BLaER1 treated with 17β-estradiol and CSF1 and Interleukin-3, amounts not matched to agents 10 nM and 100 nM (cell line): ENCODE data around the gene KIF16B.

Experiments
- H3K27ac ChIP-seq, 11 experiments: shearing (Covaris generic); formaldehyde crosslinking; 2 replicates each; pipeline ENCODE4 v1.8.1; 2022
- H3K27me3 ChIP-seq, 11 experiments: shearing (Covaris generic); formaldehyde crosslinking; 2 replicates each; pipeline ENCODE4 v1.8.1; 2022
- H3K36me3 ChIP-seq, 11 experiments: shearing (Covaris generic); formaldehyde crosslinking; 2 replicates each; pipeline ENCODE4 v1.8.1; 2022
- H3K4me1 ChIP-seq, 10 experiments: shearing (Covaris generic); formaldehyde crosslinking; 2 replicates each; pipeline ENCODE4 v1.8.1; 2022
- H3K4me2 ChIP-seq, 11 experiments: shearing (Covaris generic); formaldehyde crosslinking; 2 replicates each; pipeline ENCODE4 v1.8.1; 2022
- H3K4me3 ChIP-seq, 10 experiments: shearing (Covaris generic); formaldehyde crosslinking; 2 replicates each; pipeline ENCODE4 v1.8.1; 2022
- H3K9ac ChIP-seq, 11 experiments: shearing (Covaris generic); formaldehyde crosslinking; 2 replicates each; pipeline ENCODE4 v1.8.1; 2022
- H3K9me3 ChIP-seq, 11 experiments: shearing (Covaris generic); formaldehyde crosslinking; replicated peaks in 1 of 11; 2 replicates each; pipeline ENCODE4 v1.8.1; 2022
- H4K20me1 ChIP-seq, 11 experiments: shearing (Covaris generic); formaldehyde crosslinking; 2 replicates each; pipeline ENCODE4 v1.8.1; 2022
- Cebpa-rat ChIP-seq, 11 experiments: shearing (Covaris generic); IDR thresholded peaks; 2 replicates each; pipeline ENCODE4 v1.8.1; 2022

The KIF16B gene

GRCh38 chr20:16366529-16366928, 206.7 kb downstream of the KIF16B start:
- no peak overlapping the region for H3K4me2 ChIP-seq
- peaks cover 40 to 93% (median 71%) of the 10 kb centered on the region in 11 experiments for H3K36me3 ChIP-seq
- no peak overlapping the region for H3K9ac ChIP-seq
- no peaks in the 10 kb centered on the region for H4K20me1 ChIP-seq
- no peaks in the 10 kb centered on the region for H3K27me3 ChIP-seq
- H3K9me3 ChIP-seq, result no peaks in the 10 kb centered on the region
- no peak overlapping the region for H3K27ac ChIP-seq
- no peak for TF ChIP-seq Cebpa-rat (IDR thresholded peaks at IDR 0.05)
- peaks cover 0 to under 1% (median 0%) of the 10 kb centered on the region in 10 experiments; a peak in 2 of 20 replicates for H3K4me1 ChIP-seq
- no peak overlapping the region for H3K4me3 ChIP-seq

GRCh38 chr20:16364320-16364687, 208.9 kb downstream of the KIF16B start:
- peaks cover 29 to 81% (median 52%) of the 10 kb centered on the region in 11 experiments for H3K36me3 ChIP-seq
- peaks cover 0 to 21% (median 10%) of the 10 kb centered on the region in 10 experiments; a peak in 11 of 20 replicates for H3K4me1 ChIP-seq
- peaks cover 0 to 5% (median under 1%) of the 10 kb centered on the region in 11 experiments; a peak in 8 of 22 replicates for H3K9me3 ChIP-seq
- no peak overlapping the region for H3K27ac ChIP-seq
- H4K20me1 ChIP-seq, result no peaks in the 10 kb centered on the region
- no peaks in the 10 kb centered on the region for H3K27me3 ChIP-seq
- H3K9ac ChIP-seq, result no peak overlapping the region
- no peak overlapping the region for H3K4me2 ChIP-seq
- no peak for TF ChIP-seq Cebpa-rat (IDR thresholded peaks at IDR 0.05)
- H3K4me3 ChIP-seq, result no peak overlapping the region

DNA sequence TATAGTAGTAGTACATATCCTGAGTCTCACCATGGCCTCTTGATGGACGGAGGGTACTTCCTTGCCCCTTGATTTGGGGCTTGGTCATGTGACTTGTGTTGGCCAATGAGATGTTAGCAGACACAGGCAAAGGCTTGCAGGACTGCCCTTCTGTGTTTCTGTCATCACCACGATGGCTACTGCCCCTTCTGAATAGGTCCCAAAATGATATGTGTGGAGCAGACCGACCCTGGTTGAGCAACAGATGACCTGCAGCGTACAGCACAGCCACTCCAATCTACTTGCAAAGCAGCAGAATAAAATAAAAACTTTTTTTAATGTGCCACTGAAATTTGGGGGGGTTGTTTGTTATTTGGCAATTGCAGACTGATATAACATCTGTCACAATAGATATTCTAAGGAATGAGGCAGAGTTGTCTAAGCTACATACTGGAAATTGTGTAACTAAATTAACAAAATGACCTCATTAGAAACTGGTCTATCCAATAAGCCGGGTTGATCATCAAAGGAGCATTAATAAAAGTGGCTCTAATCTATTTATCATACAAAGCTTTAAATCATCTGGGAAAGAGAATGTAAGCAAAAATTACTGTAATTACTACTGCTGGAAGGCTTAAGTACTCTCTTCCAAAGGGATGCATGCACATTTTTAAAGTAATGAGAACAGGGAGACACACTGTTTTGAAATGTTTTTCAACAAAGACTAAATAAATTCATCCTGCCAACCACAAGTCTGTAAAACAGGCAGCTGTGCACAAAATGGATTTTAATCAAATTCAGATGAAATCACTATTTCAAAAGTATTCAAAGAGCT, 209.5 kb downstream of the KIF16B start:
- peaks cover 0 to 11% (median 5%) of the 10 kb centered on the region in 11 experiments; a peak in 8 of 22 replicates for H3K9me3 ChIP-seq
- peaks cover 0 to 21% (median 10%) of the 10 kb centered on the region in 10 experiments; a peak in 11 of 20 replicates for H3K4me1 ChIP-seq
- peaks cover 23 to 81% (median 46%) of the 10 kb centered on the region in 11 experiments for H3K36me3 ChIP-seq
- no peak overlapping the region for H3K4me3 ChIP-seq
- no peak overlapping the region for H3K4me2 ChIP-seq
- no peaks in the 10 kb centered on the region for H4K20me1 ChIP-seq
- TF ChIP-seq Cebpa-rat (IDR thresholded peaks at IDR 0.05), result no peak
- no peaks in the 10 kb centered on the region for H3K27me3 ChIP-seq
- H3K27ac ChIP-seq, result no peak overlapping the region
- no peak overlapping the region for H3K9ac ChIP-seq

GRCh38 chr20:16362642-16363041, 210.6 kb downstream of the KIF16B start:
- no peak for TF ChIP-seq Cebpa-rat (IDR thresholded peaks at IDR 0.05)
- no peak overlapping the region for H3K27ac ChIP-seq
- H3K27me3 ChIP-seq, result no peaks in the 10 kb centered on the region
- no peak overlapping the region for H3K4me3 ChIP-seq
- peaks cover 0 to 20% (median 5%) of the 10 kb centered on the region in 11 experiments; a peak in 10 of 22 replicates for H3K9me3 ChIP-seq
- H3K4me1 ChIP-seq, result peaks cover 0 to 26% (median 12%) of the 10 kb centered on the region in 10 experiments; a peak in 11 of 20 replicates
- H3K9ac ChIP-seq, result no peak overlapping the region
- no peaks in the 10 kb centered on the region for H4K20me1 ChIP-seq
- H3K36me3 ChIP-seq, result peaks cover 13 to 81% (median 37%) of the 10 kb centered on the region in 11 experiments; a peak in 21 of 22 replicates
- H3K4me2 ChIP-seq, result no peak overlapping the region

GRCh38 chr20:16360668-16361067, 212.6 kb downstream of the KIF16B start:
- Histone ChIP-seq H3K4me3 (no peak overlapping the region), H3K9ac (no peak overlapping the region), H3K27me3 (no peaks in the 10 kb centered on the region), H4K20me1 (no peaks in the 10 kb centered on the region), H3K27ac (no peak overlapping the region), H3K4me1 (peaks cover 0 to 31% (median 13%) of the 10 kb centered on the region in 10 experiments; a peak in 11 of 20 replicates), H3K4me2 (peak overlapping the region in 6 of 11 experiments; percentile 40 to 74 (median 52); a peak in 12 of 22 replicates), H3K9me3 (peaks cover 0 to 21% (median 5%) of the 10 kb centered on the region in 11 experiments; a peak in 11 of 22 replicates), H3K36me3 (peaks cover 4 to 68% (median 21%) of the 10 kb centered on the region in 11 experiments; a peak in 18 of 22 replicates)
- no peak for TF ChIP-seq Cebpa-rat (IDR thresholded peaks at IDR 0.05)

DNA sequence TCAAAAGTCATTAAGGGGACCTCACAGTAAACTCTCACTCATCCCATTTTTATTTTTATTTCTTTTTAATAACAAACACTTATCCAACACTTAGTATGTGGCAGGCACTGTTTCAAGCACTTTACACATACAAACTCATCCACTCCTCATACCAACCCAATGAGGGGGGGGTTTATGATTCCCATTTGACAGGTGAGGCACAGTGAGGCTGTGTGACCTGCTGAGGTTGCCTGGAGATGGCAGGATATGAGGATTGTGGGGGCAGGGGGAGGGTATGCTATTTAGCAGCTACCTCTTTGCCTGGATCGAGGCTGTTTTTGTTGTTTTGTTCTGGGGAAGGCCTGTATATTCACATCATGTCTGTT, 219.8 kb downstream of the KIF16B start:
- H3K27ac ChIP-seq, result no peak overlapping the region
- TF ChIP-seq Cebpa-rat (IDR thresholded peaks at IDR 0.05), result no peak

DNA sequence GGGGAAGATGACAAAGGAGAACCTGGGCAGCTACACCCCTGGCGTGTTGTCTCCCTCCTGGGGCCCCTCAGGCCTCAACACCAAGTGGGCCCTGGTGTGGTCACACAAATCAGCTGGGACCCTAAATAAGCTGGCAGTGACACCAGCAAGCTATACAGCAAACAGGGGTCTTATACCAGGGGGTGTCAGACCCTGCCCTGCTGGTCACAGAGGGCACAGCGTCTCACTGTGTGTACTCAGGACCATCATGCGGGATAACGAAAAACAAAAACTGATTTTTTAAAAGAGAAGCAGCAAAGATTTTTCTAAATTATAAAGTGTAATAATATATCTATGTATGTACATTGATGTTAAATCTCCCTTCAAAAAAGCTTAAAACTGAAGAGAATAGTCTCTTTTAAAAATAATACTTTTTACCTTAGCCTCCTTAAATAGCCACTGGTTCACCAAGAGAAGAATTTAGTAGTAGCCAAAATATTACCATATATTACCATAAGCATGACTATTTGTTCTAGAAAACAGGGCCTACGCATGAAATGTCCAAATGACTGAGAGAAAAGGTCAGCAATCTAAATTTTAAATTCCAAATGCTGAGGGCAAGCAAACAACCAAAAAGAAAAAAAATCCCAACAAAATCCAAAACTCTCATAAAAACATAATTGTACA, 220.4 kb downstream of the KIF16B start:
- Histone ChIP-seq H3K27me3 (no peaks in the 10 kb centered on the region), H3K9me3 (peaks cover 0 to 5% (median 0%) of the 10 kb centered on the region in 11 experiments; a peak in 5 of 22 replicates), H3K27ac (no peak overlapping the region), H3K4me1 (peaks cover 0 to 26% (median 12%) of the 10 kb centered on the region in 10 experiments; a peak in 12 of 20 replicates), H3K36me3 (peaks cover 0 to 40% (median 13%) of the 10 kb centered on the region in 11 experiments; a peak in 15 of 22 replicates), H3K4me3 (no peak overlapping the region), H3K4me2 (no peak overlapping the region), H4K20me1 (no peaks in the 10 kb centered on the region), H3K9ac (no peak overlapping the region)
- TF ChIP-seq Cebpa-rat (IDR thresholded peaks at IDR 0.05), result no peak

More for the DNA sequence above, 219.8 kb downstream of the KIF16B start:
- peaks cover 0 to 42% (median 14%) of the 10 kb centered on the region in 11 experiments; a peak in 15 of 22 replicates for H3K36me3 ChIP-seq
- no peaks in the 10 kb centered on the region for H3K27me3 ChIP-seq
- peaks cover 0 to 10% (median 4%) of the 10 kb centered on the region in 11 experiments; a peak in 9 of 22 replicates for H3K9me3 ChIP-seq
- H3K4me1 ChIP-seq, result peaks cover 0 to 30% (median 13%) of the 10 kb centered on the region in 10 experiments; a peak in 12 of 20 replicates
- H3K9ac ChIP-seq, result no peak overlapping the region
- H4K20me1 ChIP-seq, result no peaks in the 10 kb centered on the region
- H3K4me3 ChIP-seq, result no peak overlapping the region
- no peak overlapping the region for H3K4me2 ChIP-seq

- H3K36me3 ChIP-seq, result peaks cover 0 to 43% (median 13%) of the 10 kb centered on the region in 11 experiments; a peak in 15 of 22 replicates
- peaks cover 0 to 20% (median 10%) of the 10 kb centered on the region in 10 experiments; a peak in 12 of 20 replicates for H3K4me1 ChIP-seq
- H3K27me3 ChIP-seq, result no peaks in the 10 kb centered on the region
- peaks cover 0 to 4% (median 0%) of the 10 kb centered on the region in 11 experiments; a peak in 2 of 22 replicates for H3K9me3 ChIP-seq
- TF ChIP-seq Cebpa-rat (IDR thresholded peaks at IDR 0.05), result no peak
- H3K4me3 ChIP-seq, result no peak overlapping the region
- H4K20me1 ChIP-seq, result no peaks in the 10 kb centered on the region
- 0 out of 22 replicates have a peak overlapping the region, but pooled peaks of 1 of the 11 experiments have one; percentile 30 for H3K4me2 ChIP-seq
- no peak overlapping the region for H3K9ac ChIP-seq
- no peak overlapping the region for H3K27ac ChIP-seq
Observed at GRCh38 chr20:16352321-16352720, 220.9 kb downstream of the KIF16B start.
